SIG-M5 (cell line): Measurements from ENCODE around the gene MAGOH.
"Not testable (repeated sequence)": the region's sequence is repeated elsewhere in the genome, so short reads cannot be mapped to it uniquely, and the experiment has no call there.

ENCODE experiments used
- DNase-seq: peaks from one replicate; lab custom pipeline; 2025; lab: John Stamatoyannopoulos, UW

MAGOH gene

GRCh38 chr1:53220171-53220961, 18.0 kb downstream of the MAGOH start, which contains the start of gene CZIB:
Gene CZIB, minus strand, starts transcription at chr1:53220634. Its CDS starts 59 bp downstream, at chr1:53220575.
- peak; percentile 62 for DNase-seq

- no peak for DNase-seq
Observed at GRCh38 chr1:53219711-53220110, 18.6 kb downstream of the MAGOH start.

- no peak for DNase-seq
Observed at GRCh38 chr1:53218201-53218600, 20.1 kb downstream of the MAGOH start.

GRCh38 chr1:53214376-53214940, 23.9 kb downstream of the MAGOH start:
- DNase-seq, result no peak

- no peak for DNase-seq
Observed at GRCh38 chr1:53210954-53211353, 27.4 kb downstream of the MAGOH start.

GRCh38 chr1:53210352-53210751, 28.0 kb downstream of the MAGOH start:
- no peak for DNase-seq

- DNase-seq, result no peak
Observed at GRCh38 chr1:53207726-53208125, 30.6 kb downstream of the MAGOH start.

- no peak for DNase-seq
Observed at GRCh38 chr1:53206735-53207379, 31.5 kb downstream of the MAGOH start.

- DNase-seq, result not testable (repeated sequence)
Observed at GRCh38 chr1:53206083-53206685, 32.1 kb downstream of the MAGOH start.

- DNase-seq, result not testable (repeated sequence)
Observed at GRCh38 chr1:53205496-53205895, 32.8 kb downstream of the MAGOH start.

- DNase-seq, result no peak
Observed at GRCh38 chr1:53203466-53203865, 34.9 kb downstream of the MAGOH start.

- no peak for DNase-seq
Observed at GRCh38 chr1:53198241-53198651, 40.1 kb downstream of the MAGOH start.

- DNase-seq, result no peak
Observed at GRCh38 chr1:53197291-53198200, 40.8 kb downstream of the MAGOH start.

GRCh38 chr1:53196485-53197290, 41.6 kb downstream of the MAGOH start, which contains the start of gene CPT2:
Gene CPT2, plus strand, starts transcription at chr1:53196824. Its CDS starts 120 bp downstream, at chr1:53196944.
- DNase-seq, result peak; percentile 21

- DNase-seq, result no peak
Observed at GRCh38 chr1:53196017-53196484, 42.3 kb downstream of the MAGOH start.

- DNase-seq, result no peak
Observed at GRCh38 chr1:53195246-53196016, 42.9 kb downstream of the MAGOH start.

- DNase-seq, result no peak
Observed at GRCh38 chr1:53190210-53190611, 48.1 kb downstream of the MAGOH start.

- DNase-seq, result no peak
Observed at GRCh38 chr1:53189061-53189460, 49.3 kb downstream of the MAGOH start.

- no peak for DNase-seq
Observed at GRCh38 chr1:53188099-53188498, 50.2 kb downstream of the MAGOH start.

GRCh38 chr1:53187401-53187800, 50.9 kb downstream of the MAGOH start:
- no peak for DNase-seq
